IPS-15b (cell line): ENCODE measurements around the gene TFDP2.
"Not testable (repeated sequence)": the region's sequence is repeated elsewhere in the genome, so short reads cannot be mapped to it uniquely, and the experiment has no call there.

Experiments used
- H3K27me3 ChIP-seq: one replicate; pipeline ENCODE4 v1.6.1; 2013; ENCODE audit warnings: low read length; ENCODE audit not compliant: control insufficient read depth, insufficient read depth
- H3K36me3 ChIP-seq: one replicate; pipeline ENCODE4 v1.6.1; 2013; ENCODE audit warnings: low read length; ENCODE audit not compliant: control insufficient read depth, insufficient read depth
- H3K4me1 ChIP-seq: one replicate; pipeline ENCODE4 v1.6.1; 2013; ENCODE audit warnings: mild to moderate bottlenecking, low read length; ENCODE audit not compliant: control insufficient read depth, insufficient read depth
- H3K4me3 ChIP-seq: one replicate; pipeline ENCODE4 v1.5.1; 2013; ENCODE audit warnings: low read depth, low read length
- H3K9ac ChIP-seq: one replicate; pipeline ENCODE4 v1.6.1; 2013; ENCODE audit warnings: low read depth, mild to moderate bottlenecking, low read length
- H3K9me3 ChIP-seq: one replicate; pipeline ENCODE4 v1.6.1; 2013; ENCODE audit warnings: mild to moderate bottlenecking, low read length; ENCODE audit not compliant: control insufficient read depth, insufficient read depth

The TFDP2 gene

DNA sequence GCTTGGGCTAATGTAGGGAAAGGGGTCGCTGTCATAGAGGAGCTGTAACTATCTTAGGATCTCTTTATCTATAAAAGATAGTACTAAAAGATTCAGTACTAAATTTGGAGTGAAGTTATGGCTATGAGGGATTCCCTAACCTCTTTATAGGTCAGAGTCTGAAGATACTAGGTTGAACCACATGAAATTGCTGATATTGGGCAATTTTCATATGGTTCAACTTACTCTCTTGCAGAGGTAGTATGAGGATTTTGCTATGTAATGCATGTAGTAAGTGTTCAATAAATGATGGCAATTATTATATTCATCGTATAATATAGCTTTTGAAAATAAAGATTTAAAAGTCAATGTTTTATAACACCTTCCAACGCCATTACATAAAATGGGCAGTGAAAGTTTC, 1.9 kb upstream of the TFDP2 start:
- Histone ChIP-seq H3K4me1 (peaks cover 3% of the 10 kb centered on the region), H3K27me3 (peaks cover 7% of the 10 kb centered on the region), H3K9me3 (no peaks in the 10 kb centered on the region), H3K36me3 (no peaks in the 10 kb centered on the region), H3K9ac (no peak overlapping the region), H3K4me3 (no peak overlapping the region)

DNA sequence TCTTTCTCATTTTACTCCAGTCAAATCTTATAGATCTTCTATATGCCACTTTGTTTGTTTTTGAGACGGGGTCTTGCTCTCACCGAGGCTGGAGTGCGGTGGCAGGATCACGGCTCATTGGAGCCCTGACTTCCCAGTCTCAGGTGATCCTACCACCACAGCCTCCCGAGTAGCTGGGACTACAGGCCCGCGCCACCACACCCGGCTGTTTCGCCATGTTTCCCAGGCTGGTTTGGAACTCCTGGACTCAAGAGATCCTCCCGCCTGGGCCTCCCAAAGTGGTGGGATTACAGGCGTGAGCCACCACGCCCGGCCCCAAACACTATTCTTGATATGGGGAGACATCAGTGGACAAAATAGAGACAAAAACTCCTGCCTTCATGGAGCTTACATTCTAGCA, 927 bp upstream of the TFDP2 start:
- H3K36me3 ChIP-seq: no peaks in the 10 kb centered on the region

DNA sequence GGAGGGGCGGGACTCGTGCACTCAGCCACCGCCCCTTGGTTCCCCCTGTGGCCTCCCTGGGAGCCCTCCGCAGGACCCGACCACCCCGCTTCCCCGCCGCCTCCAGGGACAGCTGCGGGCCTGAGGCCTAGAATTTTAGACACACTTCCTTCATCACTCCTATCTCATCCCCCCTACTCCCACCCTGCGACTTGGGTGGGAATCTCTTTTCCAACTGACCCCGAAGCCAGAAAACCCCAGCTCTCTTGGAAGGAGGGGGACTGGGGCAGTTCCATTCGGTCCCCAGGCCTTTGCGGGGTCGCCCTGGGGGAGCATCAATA, 289 bp upstream of the TFDP2 start:
- H3K9ac ChIP-seq: peak overlapping the region; percentile 55
- H3K4me3 ChIP-seq: peak overlapping the region; percentile 56
- H3K9me3 ChIP-seq: no peaks in the 10 kb centered on the region
- peaks cover 7% of the 10 kb centered on the region for H3K27me3 ChIP-seq
- H3K36me3 ChIP-seq: no peaks in the 10 kb centered on the region
- peaks cover 3% of the 10 kb centered on the region for H3K4me1 ChIP-seq

More for the DNA sequence above, 927 bp upstream of the TFDP2 start:
- peaks cover 7% of the 10 kb centered on the region for H3K27me3 ChIP-seq
- peaks cover 3% of the 10 kb centered on the region for H3K4me1 ChIP-seq
- no peaks in the 10 kb centered on the region for H3K9me3 ChIP-seq
- no peak overlapping the region for H3K4me3 ChIP-seq
- H3K9ac ChIP-seq: no peak overlapping the region

- Histone ChIP-seq H3K36me3 (no peaks in the 10 kb centered on the region), H3K4me3 (peak overlapping the region; percentile 92), H3K9me3 (no peaks in the 10 kb centered on the region), H3K4me1 (peaks cover 3% of the 10 kb centered on the region), H3K27me3 (peaks cover 7% of the 10 kb centered on the region), H3K9ac (peak overlapping the region; percentile 80)
Measured at GRCh38 chr3:142148044-142148791, 1.1 kb downstream of the TFDP2 start.

GRCh38 chr3:142144587-142144986, 4.8 kb downstream of the TFDP2 start:
- H3K9ac ChIP-seq, H3K27me3 ChIP-seq, H3K4me3 ChIP-seq, H3K36me3 ChIP-seq, H3K9me3 ChIP-seq, H3K4me1 ChIP-seq: not testable (repeated sequence)

- not testable (repeated sequence) for H3K4me3 ChIP-seq, H3K36me3 ChIP-seq, H3K9ac ChIP-seq, H3K9me3 ChIP-seq, H3K4me1 ChIP-seq, H3K27me3 ChIP-seq
Measured at GRCh38 chr3:142140608-142141285, 8.6 kb downstream of the TFDP2 start.

GRCh38 chr3:142137089-142137488, 12.3 kb downstream of the TFDP2 start:
- H3K9ac ChIP-seq, H3K4me3 ChIP-seq, H3K36me3 ChIP-seq, H3K27me3 ChIP-seq, H3K9me3 ChIP-seq, H3K4me1 ChIP-seq: not testable (repeated sequence)

- H3K9ac ChIP-seq: no peak overlapping the region
- no peaks in the 10 kb centered on the region for H3K4me1 ChIP-seq
- H3K4me3 ChIP-seq: no peak overlapping the region
- no peaks in the 10 kb centered on the region for H3K27me3 ChIP-seq
- H3K9me3 ChIP-seq: no peaks in the 10 kb centered on the region
- no peaks in the 10 kb centered on the region for H3K36me3 ChIP-seq
Measured at GRCh38 chr3:142134799-142135325, 14.5 kb downstream of the TFDP2 start.

DNA sequence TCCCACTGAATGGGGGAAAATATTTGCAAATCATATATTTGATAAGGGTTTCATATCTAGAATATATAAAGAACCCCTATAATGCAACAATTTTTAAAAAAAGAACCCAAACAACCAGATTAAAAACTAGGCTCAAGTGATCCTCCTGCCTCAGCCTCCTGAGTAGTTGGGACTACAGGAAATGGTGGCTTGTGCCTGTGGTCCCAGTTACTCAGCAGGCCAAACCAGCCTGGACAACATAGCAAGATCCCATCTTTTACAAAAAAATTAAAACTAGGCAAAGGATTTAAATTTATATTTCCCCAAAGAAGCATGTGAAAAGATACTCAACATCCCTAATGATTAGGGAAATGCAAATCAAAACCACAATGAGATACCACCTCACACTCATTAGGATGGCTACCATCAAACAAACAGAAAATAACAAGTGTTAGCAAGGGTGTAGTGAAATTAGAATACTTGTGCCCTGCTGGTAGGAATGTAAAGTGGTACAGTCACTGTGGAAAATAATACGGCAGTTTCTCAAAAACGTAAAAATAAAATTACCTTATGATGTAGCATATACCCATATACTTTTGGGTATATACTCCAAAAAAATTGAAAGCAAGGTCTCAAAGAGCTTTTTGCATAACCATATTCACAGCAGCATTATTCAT, 19.7 kb downstream of the TFDP2 start:
- Histone ChIP-seq H3K4me1 (no peaks in the 10 kb centered on the region), H3K36me3 (no peaks in the 10 kb centered on the region), H3K4me3 (no peak overlapping the region), H3K9ac (no peak overlapping the region), H3K27me3 (no peaks in the 10 kb centered on the region), H3K9me3 (no peaks in the 10 kb centered on the region)

DNA sequence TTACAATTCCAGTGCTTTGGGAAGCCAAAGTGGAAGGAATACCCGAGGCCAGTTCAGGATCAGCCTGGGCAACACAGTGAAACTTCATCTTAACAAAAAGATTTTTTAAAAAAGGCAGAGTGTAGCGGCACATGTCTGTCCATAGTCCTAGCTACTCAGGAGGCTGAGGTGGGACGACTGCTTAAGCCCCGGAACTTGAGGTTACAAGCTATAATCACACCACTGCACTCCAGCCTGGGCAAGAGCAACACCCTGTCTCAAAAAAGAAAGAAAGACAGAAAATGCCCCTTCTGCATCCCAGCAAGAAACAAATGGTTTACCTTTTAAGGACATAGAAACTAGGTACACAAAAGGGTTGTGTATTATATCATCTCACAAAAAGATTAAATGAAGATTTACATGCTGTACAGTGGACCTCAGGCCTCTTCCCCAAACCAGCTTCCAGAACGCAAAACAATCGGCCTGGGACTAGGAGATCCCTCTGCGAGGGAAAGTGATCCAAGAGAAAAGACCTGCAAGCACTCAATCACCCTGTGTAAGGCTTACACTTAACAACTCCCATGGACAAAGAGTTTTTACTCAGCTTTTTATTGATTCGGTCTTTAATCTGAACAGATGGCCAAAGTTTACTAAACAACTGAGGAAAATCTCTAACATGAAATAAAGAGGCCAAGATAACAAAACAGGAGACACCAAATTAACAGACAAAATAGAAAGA, 21.2 kb downstream of the TFDP2 start:
- no peak overlapping the region for H3K9ac ChIP-seq
- H3K4me1 ChIP-seq: no peaks in the 10 kb centered on the region
- no peaks in the 10 kb centered on the region for H3K9me3 ChIP-seq
- H3K27me3 ChIP-seq: no peaks in the 10 kb centered on the region
- no peak overlapping the region for H3K4me3 ChIP-seq
- H3K36me3 ChIP-seq: no peaks in the 10 kb centered on the region

DNA sequence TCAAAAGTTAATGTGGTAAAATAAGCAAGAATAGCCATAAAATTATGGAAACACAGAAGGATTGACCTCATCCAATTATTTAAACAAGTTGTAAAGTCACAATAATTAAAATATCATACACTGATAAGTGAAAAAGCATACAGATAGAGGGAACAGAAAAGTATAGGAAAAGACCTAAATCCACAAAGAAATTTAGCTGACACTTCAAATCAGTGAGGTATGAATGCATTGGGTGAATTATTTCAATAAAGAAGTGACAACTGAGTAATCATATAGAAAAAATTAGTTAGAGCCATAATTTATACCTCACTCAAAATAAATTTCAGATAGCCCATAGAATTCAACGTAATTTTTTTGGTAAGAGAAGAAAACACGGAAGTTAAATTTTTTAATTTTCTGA, 25.1 kb downstream of the TFDP2 start:
- Histone ChIP-seq H3K36me3 (no peaks in the 10 kb centered on the region), H3K9ac (no peak overlapping the region)

More for the DNA sequence above, 25.1 kb downstream of the TFDP2 start:
- Histone ChIP-seq H3K4me1 (no peaks in the 10 kb centered on the region), H3K27me3 (no peaks in the 10 kb centered on the region), H3K9me3 (no peaks in the 10 kb centered on the region), H3K4me3 (no peak overlapping the region)
